Measurements from ENCODE around the gene ASTN2. TPM values are rescaled to one million over a fixed set of nuclear protein-coding genes. Genes with fewer than 3 reads are reported as not detected.

ASTN2 gene
- total RNA-seq, 1 donor from 2014 or later, result 12.2 TPM

GRCh38 chr9:117084221-117084620 is 330.6 kb downstream of the ASTN2 start:
- DNase-seq (ENCODE audit: low read depth), result no peak
- no peak for TF ChIP-seq CTCF (IDR thresholded peaks at IDR 0.05; ENCODE audit: insufficient read depth, low read length, poor library complexity, severe bottlenecking)
- Histone ChIP-seq H3K4me3 (ENCODE audit: low read depth, low read length) (no peak overlapping the region), H3K27me3 (ENCODE audit: control insufficient read depth, insufficient read depth, low read length) (no peaks in the 10 kb centered on the region), H3K36me3 (ENCODE audit: control insufficient read depth, insufficient read depth, low read length) (no peaks in the 10 kb centered on the region)

DNA sequence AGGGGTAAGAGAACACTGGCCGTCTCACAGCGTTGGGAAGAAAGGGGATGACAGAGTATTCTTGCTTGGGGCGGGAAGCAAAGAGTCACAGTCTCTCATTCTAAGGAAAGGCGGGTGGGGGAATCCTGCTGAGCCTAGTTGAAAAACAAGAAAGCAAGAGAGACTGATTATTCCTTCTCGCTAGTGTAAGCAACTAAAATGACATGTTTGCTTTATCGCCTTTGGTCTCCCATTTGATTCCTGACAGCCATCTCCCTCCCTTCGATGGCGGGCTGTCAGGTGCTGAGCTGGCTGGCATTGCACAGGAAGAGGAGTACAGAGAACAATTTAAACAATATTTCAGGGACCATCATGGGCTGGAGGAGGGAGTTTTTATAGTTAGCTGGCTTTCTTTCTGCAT is 331.3 kb downstream of the ASTN2 start:
- Histone ChIP-seq H3K36me3 (ENCODE audit: control insufficient read depth, insufficient read depth, low read length) (no peaks in the 10 kb centered on the region), H3K4me3 (ENCODE audit: low read depth, low read length) (no peak overlapping the region), H3K27me3 (ENCODE audit: control insufficient read depth, insufficient read depth, low read length) (no peaks in the 10 kb centered on the region)
- no peak for DNase-seq (ENCODE audit: low read depth)
- TF ChIP-seq CTCF (IDR thresholded peaks at IDR 0.05; ENCODE audit: insufficient read depth, low read length, poor library complexity, severe bottlenecking), result no peak

DNA sequence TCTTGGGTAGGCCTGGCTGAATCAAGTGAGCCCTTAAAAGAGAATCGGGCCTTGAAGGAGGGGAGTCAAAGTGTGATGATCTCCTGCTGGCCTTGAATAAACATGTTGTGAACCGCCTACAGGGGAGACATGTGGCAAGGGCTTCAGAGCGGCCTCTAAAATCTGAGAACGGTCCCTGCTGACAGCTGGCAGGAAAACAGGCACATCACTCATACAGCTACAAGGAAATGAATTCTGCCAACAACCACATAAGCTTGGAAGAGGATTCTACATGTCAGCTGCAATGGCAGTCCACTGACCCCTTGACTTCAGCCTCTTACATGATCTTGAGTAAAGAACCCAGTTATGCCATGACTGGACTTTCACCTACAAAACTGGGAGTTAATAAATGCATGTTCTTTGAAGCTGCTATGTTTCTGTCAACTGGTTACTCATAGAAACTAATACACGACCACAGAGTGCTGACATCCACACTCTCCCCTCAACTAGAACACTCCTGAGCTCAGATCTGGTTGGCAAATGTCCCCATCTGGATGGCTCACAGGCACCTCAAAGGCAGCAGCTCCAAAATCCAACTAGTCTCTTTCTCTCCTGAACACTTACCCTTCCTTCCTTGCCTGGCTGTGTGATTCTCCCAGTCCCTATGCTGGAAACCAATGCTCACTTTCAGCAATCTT is 333.1 kb downstream of the ASTN2 start:
- TF ChIP-seq CTCF (IDR thresholded peaks at IDR 0.05; ENCODE audit: insufficient read depth, low read length, poor library complexity, severe bottlenecking), result no peak
- no peak overlapping the region for H3K4me3 ChIP-seq (ENCODE audit: low read depth, low read length)
- no peaks in the 10 kb centered on the region for H3K36me3 ChIP-seq (ENCODE audit: control insufficient read depth, insufficient read depth, low read length)
- DNase-seq (ENCODE audit: low read depth), result no peak
- H3K27me3 ChIP-seq (ENCODE audit: control insufficient read depth, insufficient read depth, low read length), result no peaks in the 10 kb centered on the region

GRCh38 chr9:117080765-117081390 is 334.0 kb downstream of the ASTN2 start:
- TF ChIP-seq CTCF (IDR thresholded peaks at IDR 0.05; ENCODE audit: insufficient read depth, low read length, poor library complexity, severe bottlenecking), result no peak
- Histone ChIP-seq H3K36me3 (ENCODE audit: control insufficient read depth, insufficient read depth, low read length) (no peaks in the 10 kb centered on the region), H3K4me3 (ENCODE audit: low read depth, low read length) (no peak overlapping the region), H3K27me3 (ENCODE audit: control insufficient read depth, insufficient read depth, low read length) (no peaks in the 10 kb centered on the region)
- DNase-seq (ENCODE audit: low read depth), result no peak

DNA sequence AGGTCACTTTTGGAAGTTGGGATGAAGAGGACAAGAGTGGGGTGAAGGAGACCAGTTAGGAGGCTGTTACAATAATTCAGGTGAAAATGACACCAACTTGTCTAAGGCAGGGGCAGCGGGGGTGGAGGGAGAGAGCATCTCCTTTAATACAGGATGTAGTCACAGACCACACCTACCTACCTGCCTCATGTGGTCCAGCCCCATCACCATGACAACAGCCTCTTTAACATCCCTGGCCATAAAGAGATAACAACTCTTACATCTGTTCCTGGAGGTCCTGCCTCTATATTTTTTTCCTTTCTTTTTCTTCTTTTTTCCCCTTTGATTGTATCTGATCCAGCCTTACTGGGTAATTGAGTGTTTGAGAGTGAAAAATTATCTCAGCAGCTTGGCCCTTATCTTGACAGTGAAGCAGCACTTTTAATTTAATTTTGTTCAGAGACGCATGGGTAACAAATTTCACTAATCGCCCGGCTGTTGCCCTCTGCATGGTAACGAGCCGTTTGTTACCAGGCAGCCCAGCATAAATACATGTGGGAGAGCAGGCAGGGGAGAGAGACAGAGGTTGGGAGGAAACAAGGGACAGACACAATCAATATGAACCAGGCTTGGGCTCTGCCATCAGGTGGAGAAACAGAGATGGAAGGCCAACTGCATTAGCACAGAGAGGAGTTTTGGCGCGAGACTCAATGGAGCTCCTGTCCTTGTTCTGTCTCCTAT is 338.1 kb downstream of the ASTN2 start:
- H3K4me3 ChIP-seq (ENCODE audit: low read depth, low read length), result no peak overlapping the region
- no peak for TF ChIP-seq CTCF (IDR thresholded peaks at IDR 0.05; ENCODE audit: insufficient read depth, low read length, poor library complexity, severe bottlenecking)

More for the DNA sequence above, 338.1 kb downstream of the ASTN2 start:
- no peak for DNase-seq (ENCODE audit: low read depth)
- no peaks in the 10 kb centered on the region for H3K36me3 ChIP-seq (ENCODE audit: control insufficient read depth, insufficient read depth, low read length)
- no peaks in the 10 kb centered on the region for H3K27me3 ChIP-seq (ENCODE audit: control insufficient read depth, insufficient read depth, low read length)
